Bone marrow (tissue), 2 donors: ENCODE measurements around the gene SLC26A1.

Source experiments
- DNase-seq, 2 donors: peaks; one replicate each; lab custom pipeline; 2025; lab: John Stamatoyannopoulos, UW

SLC26A1 gene

DNA sequence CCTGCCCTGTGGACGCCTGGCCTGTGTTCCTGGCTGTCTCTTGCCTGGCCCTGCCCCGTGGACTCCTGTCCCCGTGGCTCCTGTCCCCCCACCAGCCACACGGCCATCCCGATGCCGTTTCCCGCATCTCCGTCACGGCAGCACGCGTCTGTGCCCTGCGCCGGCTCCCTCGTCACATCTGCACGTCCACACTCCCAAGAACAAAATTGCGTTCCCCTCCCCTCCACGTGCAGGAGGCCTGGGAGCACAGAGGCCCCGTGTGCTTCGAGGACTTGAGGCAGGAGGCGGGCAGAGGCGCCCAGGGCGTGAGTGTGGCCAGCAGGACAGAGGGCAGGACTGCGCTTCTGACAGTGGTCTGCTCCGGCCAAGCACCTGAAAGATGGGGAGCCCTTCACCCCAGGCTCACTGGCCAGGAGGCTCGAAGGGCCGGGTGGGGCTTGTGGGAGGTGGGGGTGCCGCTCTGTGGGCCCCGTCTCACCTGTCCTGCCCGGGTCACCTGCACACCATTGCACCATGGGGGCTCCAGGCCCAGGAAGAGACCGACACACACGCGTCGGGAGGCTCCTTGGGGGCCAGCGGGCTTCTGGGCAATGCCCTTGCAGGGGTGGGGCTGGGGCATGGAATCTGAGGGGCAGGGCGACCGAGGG, 35.5 kb upstream of the SLC26A1 start:
- DNase-seq, result no peak

DNA sequence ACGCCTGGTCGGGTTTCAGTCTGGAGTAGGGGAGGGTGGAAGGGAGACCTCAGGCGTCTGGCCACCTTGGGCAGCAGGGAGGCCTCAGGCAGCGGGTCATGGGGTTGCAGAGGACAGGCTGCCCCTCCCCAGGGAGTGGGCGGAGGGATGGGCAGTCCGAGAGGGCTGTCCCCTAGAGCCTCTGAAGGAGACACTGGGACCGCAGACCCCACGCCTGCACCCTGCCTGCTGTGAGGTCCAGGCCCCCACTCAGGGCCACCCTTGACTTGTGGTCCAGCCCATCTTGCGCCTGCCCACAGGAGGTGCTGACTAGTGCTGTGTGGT, 34.7 kb upstream of the SLC26A1 start:
- no peak for DNase-seq

DNA sequence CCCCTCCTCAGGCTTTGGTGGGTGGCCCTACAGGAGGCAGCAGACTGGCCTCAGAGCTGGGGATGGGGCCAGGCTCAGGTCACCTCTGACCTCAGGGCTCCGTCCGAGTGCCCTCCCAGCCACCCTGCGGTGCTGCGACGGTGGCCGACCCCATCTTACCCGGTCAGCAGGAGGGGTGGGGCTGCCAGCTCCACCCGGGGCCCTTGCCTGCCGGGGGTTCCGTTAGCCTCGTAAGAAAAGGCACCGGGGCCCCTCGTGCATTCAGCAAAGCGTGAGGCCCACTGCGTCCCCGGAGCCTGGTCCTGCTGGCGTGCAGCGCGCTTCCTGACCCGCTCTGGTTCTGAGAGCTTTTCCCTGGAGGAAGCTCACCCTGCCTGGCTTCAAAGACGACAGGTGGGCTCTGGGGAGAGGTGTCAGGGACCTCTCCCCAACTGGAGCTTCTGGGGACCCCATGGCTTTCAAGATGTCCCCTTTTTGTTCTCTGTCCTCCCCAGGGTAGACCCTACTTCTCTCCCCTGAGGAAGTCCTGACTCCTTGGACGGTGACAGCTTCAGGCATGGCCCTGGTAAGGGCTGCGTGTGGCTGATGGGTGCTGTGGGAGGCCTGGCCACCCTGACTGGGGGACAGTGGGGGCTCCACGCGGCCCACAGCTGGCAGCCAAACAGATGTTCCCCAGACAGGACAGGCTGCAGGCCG, 34.2 kb upstream of the SLC26A1 start:
- DNase-seq, result no peak

DNA sequence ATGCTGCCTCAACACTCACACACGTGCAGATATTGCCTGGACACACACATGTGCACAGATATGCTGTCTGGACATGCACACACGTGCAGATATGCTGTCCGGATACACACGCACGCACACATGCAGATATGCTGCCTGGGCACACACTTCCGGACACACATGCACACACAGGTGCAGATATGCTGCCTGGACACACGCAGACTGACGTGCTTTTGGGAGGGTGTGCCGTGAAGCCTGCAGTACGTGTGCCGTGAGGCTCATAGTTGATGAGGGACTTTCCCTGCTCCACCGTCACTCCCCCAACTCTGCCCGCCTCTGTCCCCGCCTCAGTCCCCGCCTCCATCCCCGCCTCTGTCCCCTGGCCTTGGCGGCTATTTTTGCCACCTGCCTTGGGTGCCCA, 32.9 kb upstream of the SLC26A1 start:
- no peak for DNase-seq

DNA sequence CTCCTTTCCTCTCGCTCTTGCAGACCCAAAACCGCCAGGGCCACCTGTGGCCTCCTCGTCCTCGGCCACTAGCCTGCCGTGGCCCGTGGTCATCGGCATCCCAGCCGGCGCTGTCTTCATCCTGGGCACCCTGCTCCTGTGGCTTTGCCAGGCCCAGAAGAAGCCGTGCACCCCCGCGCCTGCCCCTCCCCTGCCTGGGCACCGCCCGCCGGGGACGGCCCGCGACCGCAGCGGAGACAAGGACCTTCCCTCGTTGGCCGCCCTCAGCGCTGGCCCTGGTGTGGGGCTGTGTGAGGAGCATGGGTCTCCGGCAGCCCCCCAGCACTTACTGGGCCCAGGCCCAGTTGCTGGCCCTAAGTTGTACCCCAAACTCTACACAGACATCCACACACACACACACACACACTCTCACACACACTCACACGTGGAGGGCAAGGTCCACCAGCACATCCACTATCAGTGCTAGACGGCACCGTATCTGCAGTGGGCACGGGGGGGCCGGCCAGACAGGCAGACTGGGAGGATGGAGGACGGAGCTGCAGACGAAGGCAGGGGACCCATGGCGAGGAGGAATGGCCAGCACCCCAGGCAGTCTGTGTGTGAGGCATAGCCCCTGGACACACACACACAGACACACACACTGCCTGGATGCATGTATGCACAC, 31.8 kb upstream of the SLC26A1 start:
- DNase-seq, result no peak

DNA sequence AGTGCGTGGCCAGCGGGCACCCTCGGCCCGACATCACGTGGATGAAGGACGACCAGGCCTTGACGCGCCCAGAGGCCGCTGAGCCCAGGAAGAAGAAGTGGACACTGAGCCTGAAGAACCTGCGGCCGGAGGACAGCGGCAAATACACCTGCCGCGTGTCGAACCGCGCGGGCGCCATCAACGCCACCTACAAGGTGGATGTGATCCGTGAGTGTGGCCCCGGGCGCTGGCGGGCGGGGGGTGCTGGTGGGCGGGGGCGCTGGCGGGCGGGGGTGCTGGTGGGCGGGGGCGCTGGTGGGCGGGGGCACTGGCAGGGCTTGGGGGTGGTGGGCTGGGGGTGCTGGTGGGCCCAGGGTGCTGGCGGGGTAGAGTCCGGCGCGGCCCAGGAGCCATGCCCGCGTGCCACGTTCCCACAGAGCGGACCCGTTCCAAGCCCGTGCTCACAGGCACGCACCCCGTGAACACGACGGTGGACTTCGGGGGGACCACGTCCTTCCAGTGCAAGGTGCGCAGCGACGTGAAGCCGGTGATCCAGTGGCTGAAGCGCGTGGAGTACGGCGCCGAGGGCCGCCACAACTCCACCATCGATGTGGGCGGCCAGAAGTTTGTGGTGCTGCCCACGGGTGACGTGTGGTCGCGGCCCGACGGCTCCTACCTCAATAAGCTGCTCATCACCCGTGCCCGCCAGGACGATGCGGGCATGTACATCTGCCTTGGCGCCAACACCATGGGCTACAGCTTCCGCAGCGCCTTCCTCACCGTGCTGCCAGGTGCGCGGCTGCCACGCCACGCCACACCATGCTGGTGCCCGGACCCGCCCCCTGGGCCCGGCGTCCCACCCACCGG, 30.9 kb upstream of the SLC26A1 start:
- no peak for DNase-seq

DNA sequence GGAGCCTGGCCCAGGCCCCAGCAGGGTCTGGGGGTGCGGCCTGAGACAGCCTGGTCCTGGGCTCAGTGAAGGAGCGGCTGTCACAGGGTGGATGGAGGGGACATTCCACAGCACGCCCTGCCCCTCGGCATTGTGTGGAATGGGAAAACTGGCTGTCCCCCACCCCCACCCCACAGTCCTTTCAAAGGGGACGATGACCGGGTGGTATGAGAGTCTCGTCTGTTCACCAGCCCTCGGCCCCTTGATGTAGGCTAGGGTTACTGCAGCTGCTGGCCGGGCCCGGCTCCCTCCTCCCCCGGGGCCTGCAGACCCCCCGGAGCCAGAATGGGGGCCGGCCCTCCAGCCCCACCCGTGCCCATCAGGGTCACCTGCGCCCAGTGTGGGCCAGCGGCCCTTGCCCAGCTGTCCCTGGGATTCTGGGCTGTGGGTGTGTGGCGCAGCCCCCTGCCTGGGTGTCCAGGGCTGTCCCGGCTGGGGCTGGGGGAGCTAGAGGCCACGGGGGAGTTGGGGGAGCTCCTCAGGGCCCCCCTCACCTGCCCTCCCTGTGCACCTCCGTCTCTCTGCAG, 30.0 kb upstream of the SLC26A1 start:
- DNase-seq, result no peak

DNA sequence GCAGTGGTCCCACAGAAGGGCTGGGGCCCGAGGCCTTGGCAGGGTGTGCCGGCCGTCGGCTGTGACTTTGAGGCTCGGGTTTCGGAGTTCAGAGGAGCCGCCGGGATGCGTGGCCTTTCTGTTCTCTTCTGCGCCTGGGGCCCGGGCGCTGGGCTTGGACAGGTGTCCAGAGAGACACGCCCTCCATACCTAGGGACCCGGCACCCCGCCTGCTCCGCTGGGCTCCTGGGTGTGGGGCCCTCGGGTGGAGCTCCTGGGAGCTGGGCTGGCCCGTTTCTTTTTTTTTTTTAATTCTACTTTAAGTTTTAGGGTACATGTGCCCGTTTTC, 29.5 kb upstream of the SLC26A1 start:
- no peak for DNase-seq

DNA sequence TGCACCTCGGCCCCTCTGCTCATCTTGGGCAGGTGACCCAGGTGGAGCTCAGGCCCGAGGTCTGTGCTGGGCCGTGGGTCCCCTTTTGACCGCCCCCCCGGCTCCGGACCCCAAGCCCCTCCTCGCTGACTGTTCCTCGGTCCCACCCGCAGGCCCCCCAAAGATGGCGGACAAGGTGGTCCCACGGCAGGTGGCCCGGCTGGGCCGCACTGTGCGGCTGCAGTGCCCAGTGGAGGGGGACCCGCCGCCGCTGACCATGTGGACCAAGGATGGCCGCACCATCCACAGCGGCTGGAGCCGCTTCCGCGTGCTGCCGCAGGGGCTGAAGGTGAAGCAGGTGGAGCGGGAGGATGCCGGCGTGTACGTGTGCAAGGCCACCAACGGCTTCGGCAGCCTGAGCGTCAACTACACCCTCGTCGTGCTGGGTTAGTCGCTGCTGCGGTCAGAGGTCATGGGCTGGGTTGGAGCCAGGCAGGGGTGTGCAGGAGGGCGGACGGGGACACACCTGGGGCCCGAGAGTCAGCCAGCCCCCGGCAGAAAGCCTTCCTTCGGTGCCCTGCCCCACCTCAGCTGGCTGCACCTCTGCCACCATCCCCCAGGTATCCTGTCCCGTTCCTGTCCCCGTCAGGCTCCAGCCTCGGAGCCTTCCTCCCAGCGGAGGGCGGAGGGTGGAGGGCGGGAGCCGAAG, 29.0 kb upstream of the SLC26A1 start:
- DNase-seq, result no peak

DNA sequence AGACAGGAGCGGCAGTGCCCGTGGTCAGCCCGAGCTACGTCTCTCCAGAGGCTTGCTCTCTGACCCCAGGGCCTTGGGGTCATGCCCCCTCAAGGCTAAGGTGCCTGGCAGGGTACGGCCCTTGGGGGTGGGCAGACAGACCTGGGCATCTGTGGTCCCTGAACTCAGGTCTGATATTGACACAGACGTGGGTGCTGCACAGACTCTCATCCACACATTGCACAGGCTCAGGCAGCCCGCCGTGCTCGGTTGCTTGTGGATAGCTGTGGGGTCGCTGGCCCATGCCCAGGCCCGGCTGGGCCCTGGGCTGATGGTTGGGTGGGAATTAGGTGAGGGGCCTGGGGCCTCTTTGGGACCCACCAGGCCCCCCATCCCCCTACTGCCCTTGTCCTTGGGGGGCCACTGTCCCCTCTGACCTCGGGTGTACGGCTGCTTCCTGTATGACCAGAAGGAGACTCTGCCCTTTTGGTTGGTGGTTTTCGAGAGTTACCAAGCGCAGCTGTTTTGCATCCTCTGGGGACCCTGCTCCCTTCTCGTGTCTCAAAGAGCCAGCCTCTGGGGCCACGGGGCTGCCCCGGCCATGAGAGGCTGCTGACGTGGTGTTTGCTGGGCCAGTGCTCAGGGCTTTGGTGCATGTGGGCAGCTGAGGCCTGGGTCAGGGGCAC, 28.3 kb upstream of the SLC26A1 start:
- DNase-seq, result no peak

DNA sequence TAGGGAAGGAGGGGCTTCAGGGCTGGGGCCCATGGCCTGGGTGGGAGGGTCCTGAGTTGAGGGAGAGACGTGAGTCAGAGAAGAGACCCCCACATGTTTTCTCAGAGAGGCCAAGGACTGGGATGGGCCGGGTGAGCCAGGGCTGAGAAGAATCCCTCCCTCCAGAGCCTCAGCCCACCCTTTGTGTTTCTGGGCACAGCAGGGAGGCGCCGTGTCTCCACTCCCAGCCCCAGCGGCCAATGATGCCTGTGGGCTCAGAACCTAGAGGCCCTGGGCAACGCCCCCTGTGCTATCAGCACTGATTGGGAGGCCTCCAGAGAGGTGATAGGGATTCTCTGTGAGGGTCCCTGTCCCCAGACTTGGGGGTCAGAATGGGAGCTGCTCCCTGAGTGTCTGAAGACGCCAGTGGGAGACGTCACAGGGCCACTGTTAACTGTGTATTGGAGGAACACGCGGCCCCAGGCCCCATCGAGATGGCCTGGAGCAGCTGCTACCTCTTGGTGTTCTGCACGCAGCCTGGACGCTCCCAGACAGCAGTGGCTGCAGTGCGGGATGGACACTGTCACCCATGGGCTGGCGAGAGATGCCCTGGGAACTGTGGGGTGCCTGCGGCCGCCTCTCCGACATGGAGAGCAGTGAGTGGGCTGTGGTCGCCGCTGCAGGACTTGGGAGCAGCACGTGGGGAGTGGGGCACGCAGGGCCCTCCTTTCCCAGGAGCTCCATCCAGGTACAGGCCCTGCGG, 26.7 kb upstream of the SLC26A1 start:
- no peak for DNase-seq

DNA sequence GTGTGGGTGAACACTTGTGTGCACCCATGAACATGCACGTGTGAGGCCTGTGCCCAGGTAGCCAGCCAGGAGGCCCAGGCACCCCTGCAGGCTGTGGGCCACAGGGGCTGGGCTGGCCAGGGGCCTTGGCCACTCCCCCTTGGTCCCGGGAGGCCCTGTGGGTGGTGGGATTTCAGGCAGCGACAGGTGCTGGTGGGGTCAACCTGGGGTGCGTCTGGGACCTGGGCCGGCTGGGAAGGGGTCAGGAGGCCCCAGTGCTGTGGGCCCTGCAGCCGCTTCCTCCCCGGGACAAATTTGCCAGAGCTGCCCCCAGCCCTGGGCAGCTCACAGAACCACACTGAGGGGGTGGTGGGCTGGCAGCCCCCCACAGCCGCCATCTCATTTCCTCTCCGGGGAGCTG, 26.1 kb upstream of the SLC26A1 start:
- no peak for DNase-seq

DNA sequence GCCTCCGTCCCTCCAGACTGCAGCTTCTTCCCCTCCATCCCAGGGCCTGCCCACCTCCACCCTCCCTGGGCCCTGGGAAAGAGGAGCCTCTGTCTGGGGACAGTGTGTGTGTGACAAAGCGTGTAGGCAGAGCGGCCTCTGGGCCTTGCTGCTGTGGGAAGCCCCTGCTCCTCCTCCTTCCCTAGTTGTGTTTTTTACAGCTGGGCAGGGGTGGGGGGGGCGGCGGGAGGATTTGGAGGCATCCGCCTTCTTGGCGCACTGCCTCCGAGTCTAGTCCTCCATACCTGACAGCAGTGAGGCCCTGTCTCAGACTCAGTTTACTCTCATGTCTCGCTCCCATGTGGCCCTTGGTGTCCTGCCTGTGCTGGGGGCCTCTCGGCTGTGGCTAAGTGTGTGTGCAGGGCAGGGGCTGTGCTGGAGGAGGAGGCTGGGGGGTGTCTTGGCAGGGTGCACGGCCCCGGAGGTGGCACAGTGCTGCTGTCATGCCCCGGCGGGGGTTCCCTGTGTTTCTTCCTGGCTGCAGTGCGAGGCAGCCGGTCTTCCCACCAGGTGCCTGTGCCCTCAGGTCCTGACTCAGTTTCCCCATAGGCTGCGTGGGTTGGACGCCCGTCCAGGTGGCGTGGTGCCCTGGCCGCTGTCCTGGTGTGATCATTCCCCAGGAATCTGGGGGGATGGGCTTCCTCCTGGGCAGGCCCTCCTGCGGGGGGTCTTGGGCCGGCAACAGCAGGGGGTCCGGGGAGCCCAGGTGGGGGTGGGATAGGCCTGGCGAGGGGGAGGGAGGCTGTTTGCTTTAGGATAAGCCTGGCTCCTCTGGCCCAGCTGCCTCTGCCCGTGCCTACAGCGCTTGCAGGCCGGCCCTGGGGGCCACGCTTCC, 25.2 kb upstream of the SLC26A1 start:
- DNase-seq, result no peak

DNA sequence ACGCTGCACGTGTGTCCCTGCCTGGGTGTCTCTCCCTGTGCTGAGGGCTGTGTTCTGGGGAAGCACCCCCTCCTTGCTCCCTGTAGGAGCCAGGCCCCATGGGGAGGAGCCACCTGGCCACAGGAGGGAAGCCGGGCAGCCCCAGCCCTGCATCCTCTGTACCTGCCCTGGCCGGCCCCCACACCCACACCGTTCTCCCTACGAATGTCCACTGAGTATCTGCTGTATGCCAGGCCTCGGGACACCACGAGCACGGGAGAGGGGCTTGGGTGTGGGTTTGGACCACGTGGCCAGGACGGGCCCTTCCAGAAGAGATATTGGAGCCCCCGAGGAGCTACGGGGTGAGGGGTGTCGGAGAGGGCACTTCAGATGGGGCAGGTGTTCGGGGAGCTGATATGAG, 24.5 kb upstream of the SLC26A1 start:
- no peak for DNase-seq

DNA sequence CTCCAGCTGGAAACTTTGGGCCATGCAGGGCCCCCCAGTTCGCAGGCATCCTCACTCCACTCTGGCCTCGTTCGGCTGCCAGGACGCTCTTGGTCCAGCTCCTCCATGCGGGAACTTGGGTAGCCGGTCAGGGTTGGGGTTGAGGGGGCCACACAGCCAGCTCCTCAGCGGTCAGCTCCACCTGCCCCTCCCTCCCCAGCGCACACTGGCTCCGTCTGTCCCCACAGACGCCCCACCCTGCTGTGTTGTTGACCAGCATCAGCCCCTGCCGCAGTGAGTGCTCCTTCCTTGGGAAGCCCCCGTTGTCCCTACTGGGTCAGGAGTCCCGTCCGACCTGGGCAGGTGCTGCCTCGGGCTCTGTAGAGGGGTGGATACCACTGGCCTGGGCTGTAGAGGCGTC, 24.0 kb upstream of the SLC26A1 start:
- DNase-seq, result no peak

DNA sequence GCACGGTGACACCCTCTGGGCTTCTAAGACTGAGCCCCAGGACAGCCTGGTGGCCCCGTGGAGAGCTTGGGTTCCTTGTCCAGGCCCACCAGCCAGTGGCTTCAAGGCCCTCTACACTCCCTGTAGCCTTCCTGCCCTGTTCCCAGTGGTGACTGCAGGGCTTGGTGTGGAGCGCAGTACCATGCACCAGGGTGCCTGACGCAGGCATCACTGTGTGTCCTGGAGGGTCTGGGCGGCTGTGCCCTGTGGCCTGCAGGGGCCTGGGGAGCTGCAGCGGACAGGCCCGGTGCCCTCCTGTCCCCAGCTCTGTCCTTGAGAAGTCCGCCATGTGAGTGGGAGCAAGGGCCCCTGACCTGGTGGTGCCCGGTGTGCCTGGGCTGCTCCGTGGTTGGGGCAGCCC, 22.5 kb upstream of the SLC26A1 start:
- DNase-seq, result no peak

DNA sequence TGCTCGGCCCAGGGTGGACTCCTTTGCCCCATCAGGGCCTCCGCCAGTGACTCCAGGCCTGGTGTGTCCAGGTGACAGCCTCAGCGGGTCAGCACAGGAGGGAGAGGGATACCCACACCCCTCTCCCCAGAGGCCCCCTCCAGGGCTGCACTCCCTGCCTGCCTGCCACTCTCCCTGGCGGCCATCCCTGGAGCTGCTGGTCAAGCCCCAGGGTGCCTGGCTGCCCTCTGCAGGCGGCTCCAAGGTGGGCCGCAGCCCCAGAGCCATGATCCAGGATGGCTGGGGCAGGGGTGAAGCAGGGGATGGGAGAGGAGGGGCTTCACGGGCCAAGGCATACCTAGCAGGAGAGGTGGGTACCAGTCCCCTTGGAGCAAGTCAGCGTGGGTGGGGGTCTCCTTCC, 22.0 kb upstream of the SLC26A1 start:
- DNase-seq, result no peak

DNA sequence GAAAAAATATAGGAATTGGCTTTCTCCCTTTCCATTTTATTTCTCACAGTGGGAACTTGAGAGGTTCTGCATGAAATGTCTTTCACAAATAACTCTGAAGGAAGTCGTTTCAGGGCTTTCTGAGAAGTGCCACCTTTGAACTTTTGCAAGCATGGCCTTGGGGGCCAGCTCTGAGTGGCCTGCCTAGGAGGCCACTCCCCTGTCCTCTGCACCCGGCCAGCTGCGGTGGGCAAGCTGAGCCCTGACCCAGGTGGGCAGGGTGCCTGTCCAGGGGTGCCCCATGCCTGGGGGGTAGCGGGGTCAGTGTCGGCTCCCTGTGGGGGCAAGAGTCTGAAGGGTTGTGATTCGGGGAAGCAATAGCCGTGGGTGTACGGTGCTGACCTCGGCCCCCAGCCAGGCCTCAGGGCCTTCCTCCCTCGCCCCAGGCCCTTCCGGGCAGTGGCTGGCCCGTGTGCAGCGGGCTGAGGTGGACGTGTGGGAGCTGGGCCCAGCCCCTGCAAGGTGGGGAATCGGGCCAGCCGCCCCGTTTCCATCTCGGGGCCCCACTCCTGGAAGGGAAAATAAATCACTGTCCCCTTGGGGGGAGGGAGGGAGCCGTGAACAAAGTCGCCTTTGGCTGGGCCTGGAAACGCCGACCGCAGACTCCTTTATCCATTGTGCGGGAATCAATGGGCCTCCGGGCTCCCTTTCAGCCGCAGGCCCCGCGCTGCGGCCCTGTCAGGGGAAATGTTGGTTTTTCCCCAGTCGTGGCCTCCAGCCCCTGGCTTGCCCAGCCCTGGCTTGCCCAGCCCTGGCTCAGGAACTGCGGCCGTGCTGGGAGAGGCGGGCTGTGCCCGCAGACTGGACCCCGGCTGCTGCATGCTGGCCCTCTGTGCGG, 21.3 kb upstream of the SLC26A1 start:
- no peak for DNase-seq
